SH-SY5Y (cell line): ENCODE measurements around the gene HAND2.

ENCODE experiments used
- GATA2 ChIP-seq: IDR thresholded peaks from 2 replicates; pipeline ENCODE4 v1.6.1; 2011; ENCODE audit warnings: mild to moderate bottlenecking, low read depth, low read length
- GATA3 ChIP-seq: IDR thresholded peaks from 2 replicates; pipeline ENCODE4 v1.6.1; 2011; ENCODE audit warnings: low read depth, mild to moderate bottlenecking, low read length, moderate library complexity

The HAND2 gene

DNA sequence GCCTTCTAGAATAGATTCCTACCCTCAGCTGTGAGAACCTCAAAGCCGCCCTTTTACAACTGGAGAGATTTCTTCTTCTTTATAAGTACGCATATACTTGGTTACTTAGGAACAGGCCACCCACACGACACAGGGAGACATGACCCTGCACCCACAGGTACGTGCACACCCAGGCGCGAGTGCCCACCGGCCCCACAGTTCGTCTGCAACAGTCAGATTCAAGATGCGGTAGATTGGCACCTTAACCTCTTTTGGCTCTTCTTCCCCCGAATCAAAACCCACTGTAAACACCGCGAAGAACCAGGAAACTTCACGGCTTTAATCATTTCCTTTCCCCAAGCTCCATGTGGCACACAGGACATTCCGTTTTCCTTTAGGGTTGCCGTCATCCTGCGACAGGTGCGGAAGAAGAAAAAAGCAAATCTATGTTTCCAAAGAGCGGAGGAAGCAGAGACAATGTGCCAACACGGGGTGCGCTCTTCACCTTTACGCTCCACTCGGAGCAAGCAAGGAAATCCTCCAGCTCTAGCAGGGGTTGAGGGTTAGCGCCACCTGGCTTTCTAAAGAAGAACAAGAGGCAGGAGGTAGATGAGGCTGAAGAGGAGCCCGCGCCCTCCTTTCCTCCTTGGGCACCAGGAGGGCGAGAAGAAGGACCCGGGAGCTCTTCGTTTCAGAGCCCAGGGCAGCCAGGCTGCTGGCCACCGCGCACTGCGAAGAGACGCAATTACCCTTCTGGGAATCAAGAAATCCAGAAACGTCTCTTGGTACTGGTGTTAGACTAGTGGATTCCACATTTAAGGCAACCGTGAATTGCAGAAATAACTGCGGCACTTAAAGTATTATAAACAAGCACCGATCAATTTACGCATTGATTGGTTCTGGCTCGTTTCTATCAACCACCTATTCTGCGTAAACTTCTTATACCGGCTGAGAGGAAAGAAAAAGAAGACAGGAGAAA lies 35.7 kb downstream of the HAND2 start:
- TF ChIP-seq GATA3 (no peak), GATA2 (no peak)

- no peak for TF ChIP-seq GATA3
- TF ChIP-seq GATA2, result no peak
Measured at GRCh38 chr4:173493041-173493440, 37.0 kb downstream of the HAND2 start.

DNA sequence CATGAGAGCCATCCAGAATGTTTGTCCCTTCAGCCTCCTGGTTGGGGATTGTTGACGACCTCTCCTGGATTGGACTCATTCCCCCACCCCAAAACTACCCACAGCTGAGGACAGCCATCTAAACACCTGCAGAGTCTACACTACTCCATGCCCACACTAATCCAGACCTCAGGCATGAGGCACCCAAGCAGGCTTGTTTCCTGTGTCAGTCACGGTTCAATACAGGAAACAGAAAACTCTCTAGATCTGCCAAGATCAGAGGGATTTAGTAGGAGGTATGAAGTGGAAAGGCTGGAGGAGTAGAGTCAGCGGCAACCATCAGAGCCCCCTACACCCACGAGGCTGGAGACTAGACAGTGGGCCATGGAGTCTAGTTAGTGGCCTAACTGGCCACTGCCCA lies 37.7 kb downstream of the HAND2 start:
- TF ChIP-seq GATA2, result no peak
- no peak for TF ChIP-seq GATA3

DNA sequence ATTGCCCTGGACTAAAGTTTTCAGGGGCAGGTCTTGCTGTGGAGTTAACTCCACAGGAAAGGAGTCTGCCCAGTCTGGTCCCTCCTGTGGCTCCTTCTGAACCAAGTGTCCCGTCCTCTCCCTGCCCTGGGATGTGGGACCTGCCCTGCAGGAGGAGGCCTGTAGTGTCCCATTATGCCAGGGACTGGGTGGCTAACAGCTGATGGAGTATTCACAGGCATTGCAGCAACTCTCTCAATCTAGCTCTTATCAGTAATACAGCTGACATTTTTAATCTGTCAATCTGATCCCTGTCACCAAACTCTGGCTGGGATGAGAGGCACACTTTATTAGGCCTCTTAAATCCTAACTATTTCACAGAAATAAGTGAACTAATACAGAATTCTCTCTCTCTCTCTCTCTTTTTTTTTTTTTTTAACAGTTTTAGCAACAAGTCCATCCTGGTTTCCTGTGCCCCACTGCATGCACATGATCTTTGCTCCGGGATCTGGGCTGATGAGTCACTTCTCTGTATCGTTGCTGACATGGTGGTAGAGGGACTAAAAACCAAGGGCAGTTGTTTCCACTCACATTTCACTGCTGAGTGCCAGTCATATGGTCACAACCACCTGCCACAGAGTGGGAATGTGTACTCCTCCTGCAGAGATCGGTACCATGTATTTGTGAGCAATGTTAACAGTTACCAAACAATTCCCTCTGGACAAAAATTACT lies 39.1 kb downstream of the HAND2 start:
- TF ChIP-seq GATA3 (peak; percentile 59), GATA2 (peak; percentile 83)

GRCh38 chr4:173490256-173490655 lies 39.8 kb downstream of the HAND2 start:
- TF ChIP-seq GATA3 (no peak), GATA2 (no peak)

- TF ChIP-seq GATA3 (no peak), GATA2 (no peak)
Measured at GRCh38 chr4:173489514-173489913, 40.5 kb downstream of the HAND2 start.

DNA sequence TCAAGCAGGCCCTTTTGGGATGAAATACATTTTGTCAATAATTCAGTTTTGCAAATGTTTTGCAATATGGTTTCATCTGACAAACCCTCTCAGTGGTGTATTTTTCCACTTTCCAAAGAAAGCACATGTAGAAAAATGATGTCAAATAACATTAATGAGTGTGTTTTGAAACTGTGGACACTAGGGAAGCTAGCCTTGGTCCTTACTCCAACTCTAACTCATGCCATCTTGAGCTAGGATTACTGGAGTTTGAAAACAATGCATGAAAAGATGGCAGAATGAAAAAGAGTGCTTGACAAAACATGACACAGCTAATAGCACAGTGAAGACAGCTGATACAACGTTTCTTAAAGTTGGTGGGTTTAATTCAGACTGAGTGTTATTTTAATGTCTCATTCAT lies 41.4 kb downstream of the HAND2 start:
- TF ChIP-seq GATA2 (no peak), GATA3 (no peak)

- TF ChIP-seq GATA2 (no peak), GATA3 (no peak)
Measured at GRCh38 chr4:173488074-173488473, 42.0 kb downstream of the HAND2 start.

GRCh38 chr4:173486714-173487392 lies 43.2 kb downstream of the HAND2 start:
- TF ChIP-seq GATA3 (peak; percentile 93), GATA2 (peak; percentile 84)

DNA sequence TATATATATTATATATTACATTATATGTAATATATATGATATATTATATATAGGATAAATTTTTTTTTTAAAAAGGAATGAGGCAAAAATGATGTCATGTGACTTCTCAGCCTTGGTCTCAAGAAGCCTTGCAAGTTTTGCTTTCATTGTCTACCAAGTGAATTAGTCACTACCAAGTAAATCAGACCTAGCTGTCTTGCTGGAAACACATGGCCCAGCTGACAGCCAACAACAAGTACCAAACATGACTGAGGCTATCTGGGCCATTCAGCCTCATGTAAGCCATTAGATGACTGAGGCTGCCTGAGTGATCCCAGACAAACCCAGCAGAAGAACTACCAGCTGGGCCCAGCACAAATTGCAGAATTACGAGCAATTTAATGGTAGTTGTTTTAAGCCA lies 44.9 kb downstream of the HAND2 start:
- TF ChIP-seq GATA3, result no peak
- no peak for TF ChIP-seq GATA2

DNA sequence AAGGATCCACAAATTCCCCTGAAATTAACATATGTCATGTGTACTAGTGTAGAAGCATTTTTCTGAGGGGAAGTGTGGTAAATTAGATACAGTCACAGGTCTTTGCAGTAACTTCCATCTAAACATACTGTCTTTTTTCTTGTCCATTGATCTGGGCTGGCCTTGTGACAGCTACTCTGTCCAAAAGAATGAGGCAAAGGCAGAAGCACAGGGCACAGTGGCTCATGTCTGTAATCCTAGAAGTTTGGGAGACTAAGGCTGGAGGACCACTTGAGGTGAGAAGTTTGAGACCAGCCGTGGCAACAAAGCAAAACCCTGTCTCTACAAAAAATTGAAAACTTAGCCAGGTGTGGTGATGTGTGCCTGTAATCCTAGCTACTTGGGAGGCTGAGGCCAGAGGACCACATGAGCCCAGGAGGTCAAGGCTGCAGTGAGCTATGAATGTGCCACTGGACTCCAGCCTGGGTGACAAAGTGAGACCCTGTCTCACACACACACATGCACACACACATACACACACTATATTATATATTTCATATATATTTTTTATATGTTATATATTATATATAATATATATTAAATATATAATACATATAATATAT lies 47.6 kb downstream of the HAND2 start:
- no peak for TF ChIP-seq GATA3

GRCh38 chr4:173478913-173479283 lies 51.1 kb downstream of the HAND2 start:
- no peak for TF ChIP-seq GATA2
- no peak for TF ChIP-seq GATA3

GRCh38 chr4:173478201-173478912 lies 51.7 kb downstream of the HAND2 start:
- no peak for TF ChIP-seq GATA3
- TF ChIP-seq GATA2, result no peak

DNA sequence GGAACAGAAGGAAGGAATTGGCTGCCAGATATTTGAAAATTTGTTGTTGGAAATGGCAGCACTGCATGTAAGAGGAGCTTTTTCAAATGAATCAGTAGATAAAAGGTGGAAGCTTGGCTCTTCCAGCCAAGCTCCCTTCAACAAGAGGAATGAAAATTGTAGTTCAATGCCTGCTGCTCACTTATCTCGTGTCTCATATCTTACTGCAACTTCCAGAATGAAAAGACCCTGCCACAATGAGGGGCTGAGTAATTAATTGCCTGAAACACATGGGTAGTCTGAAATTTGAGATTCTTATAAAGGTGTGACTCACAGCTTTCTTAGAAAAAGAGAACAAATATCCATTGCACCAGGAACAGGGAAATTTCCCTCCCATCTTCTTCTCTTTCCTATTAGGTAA lies 53.0 kb downstream of the HAND2 start:
- no peak for TF ChIP-seq GATA2
- no peak for TF ChIP-seq GATA3
